SK-N-SH (cell line): ENCODE data around the gene PLD4. TPM values are rescaled to one million over a fixed set of nuclear protein-coding genes. Genes with fewer than 3 reads are reported as not detected.

Source experiments
- CTCF ChIA-PET: fragments of 300-600, 350-600 bp; formaldehyde crosslinking; extraction: SDS; loops from one replicate; lab custom pipeline; 2021; lab: Yijun Ruan, JAX
- POLR2A ChIA-PET: fragments of 350-600 bp; sonication (Branson Sonifier 250); formaldehyde crosslinking; extraction: SDS; loops from one replicate; lab custom pipeline; 2020; ENCODE audit warnings: antibody characterized with exemption, inconsistent platforms; lab: Yijun Ruan, JAX
- DNase-seq: peaks from one replicate; pipeline ENCODE4 v3.0.0; 2012
- H2AFZ ChIP-seq: fragments of 200-600 bp; sonication (generic); 2 replicates; pipeline ENCODE4 v1.8.1; 2016; ENCODE audit warnings: antibody characterized with exemption, mild to moderate bottlenecking, low read depth
- H3F3A ChIP-seq: fragments of 200-600 bp; sonication (generic); replicated peaks from 2 replicates; pipeline ENCODE3; 2016; ENCODE audit warnings: antibody characterized with exemption, mild to moderate bottlenecking; ENCODE audit not compliant: insufficient read depth
- H3K27ac ChIP-seq, 2 experiments: fragments of 200-500 bp in 1 of 2; fragments of 200-600 bp in 1 of 2; sonication (Bioruptor generic) in 1 of 2; sonication (generic), shearing (Covaris generic) in 1 of 2; 2 replicates each; pipeline versions ENCODE4 v1.5.1 to v1.6.1; 2014 to 2016; ENCODE audit warnings: low read depth in 2 of 2, inconsistent platforms in 1 of 2, low read length in 1 of 2, mild to moderate bottlenecking in 1 of 2, mixed read lengths in 1 of 2
- H3K27me3 ChIP-seq: fragments of 200-600 bp; sonication (generic), shearing (Covaris generic); 2 replicates; pipeline ENCODE4 v1.6.1; 2016; ENCODE audit warnings: mixed run types; ENCODE audit not compliant: insufficient read depth
- H3K36me3 ChIP-seq, 2 experiments: fragments of 200-500 bp in 1 of 2; fragments of 200-600 bp in 1 of 2; sonication (Bioruptor generic) in 1 of 2; sonication (generic) in 1 of 2; replicated peaks in 1 of 2; 2 replicates each; pipeline versions ENCODE3 to v1.5.1; 2014 to 2016; ENCODE audit warnings: low read length in 1 of 2, mild to moderate bottlenecking in 1 of 2; ENCODE audit not compliant: insufficient read depth in 2 of 2, control insufficient read depth in 1 of 2
- H3K4me1 ChIP-seq, 2 experiments: fragments of 200-500 bp in 1 of 2; fragments of 200-600 bp in 1 of 2; sonication (Bioruptor generic) in 1 of 2; sonication (generic), shearing (Covaris generic) in 1 of 2; 2 replicates each; pipeline versions ENCODE4 v1.5.1 to v1.6.1; 2014 to 2016; ENCODE audit warnings: low read depth in 1 of 2, low read length in 1 of 2, mixed run types in 1 of 2; ENCODE audit not compliant: insufficient read depth in 2 of 2, control insufficient read depth in 1 of 2
- H3K4me2 ChIP-seq: fragments of 200-600 bp; sonication (generic), shearing (Covaris generic); 2 replicates; pipeline ENCODE4 v1.6.1; 2017; ENCODE audit warnings: mixed run types
- H3K4me3 ChIP-seq, 2 experiments: fragments of 200-500 bp in 1 of 2; fragments of 200-600 bp in 1 of 2; sonication (Bioruptor generic) in 1 of 2; sonication (generic), shearing (Covaris generic) in 1 of 2; 2 replicates each; pipeline versions ENCODE4 v1.5.1 to v1.8.1; 2014 to 2016; ENCODE audit warnings: low read depth in 2 of 2, inconsistent platforms in 1 of 2, low read length in 1 of 2, mild to moderate bottlenecking in 1 of 2, mixed read lengths in 1 of 2, moderate library complexity in 1 of 2
- H3K79me2 ChIP-seq: fragments of 200-600 bp; sonication (generic); 2 replicates; pipeline ENCODE4 v1.8.1; 2017; ENCODE audit warnings: mild to moderate bottlenecking; ENCODE audit not compliant: insufficient read depth
- H3K9ac ChIP-seq: fragments of 200-600 bp; sonication (generic); 2 replicates; pipeline ENCODE4 v1.6.1; 2017; ENCODE audit warnings: mixed run types
- H3K9me2 ChIP-seq: fragments of 200-600 bp; sonication (generic); 2 replicates; pipeline ENCODE4 v1.6.1; 2017; ENCODE audit warnings: mixed run types
- H3K9me3 ChIP-seq: fragments of 200-600 bp; sonication (generic); 2 replicates; pipeline ENCODE4 v1.6.1; 2017; ENCODE audit warnings: mixed run types, mild to moderate bottlenecking, moderate library complexity
- H4K20me1 ChIP-seq: fragments of 200-600 bp; sonication (generic); 2 replicates; pipeline ENCODE4 v1.6.1; 2017; ENCODE audit warnings: mild to moderate bottlenecking, mixed run types; ENCODE audit not compliant: insufficient read depth
- GATA2 ChIP-seq: sonication (generic); formaldehyde crosslinking; IDR thresholded peaks from 2 replicates; pipeline ENCODE4 v1.5.0; 2020; ENCODE audit warnings: mild to moderate bottlenecking, missing genetic modification reagents
- JUND ChIP-seq: IDR thresholded peaks from 2 replicates; pipeline ENCODE4 v1.4.0; 2012
- MXI1 ChIP-seq: IDR thresholded peaks from 2 replicates; pipeline ENCODE4 v1.6.1; 2012; ENCODE audit warnings: mild to moderate bottlenecking, low read depth, low read length, improper control_type of control experiment
- POLR2AphosphoS5 ChIP-seq: IDR thresholded peaks from 2 replicates; pipeline ENCODE4 v1.6.1; 2012; ENCODE audit warnings: low read depth, low read length
- RCOR1 ChIP-seq: fragments of 150-350 bp; IDR thresholded peaks from 2 replicates; pipeline ENCODE4 v1.6.1; 2017; ENCODE audit warnings: antibody characterized with exemption, low read length
- RXRA ChIP-seq: IDR thresholded peaks from 2 replicates; pipeline ENCODE4 v1.4.0; 2012; ENCODE audit warnings: low read depth, mild to moderate bottlenecking, borderline replicate concordance
- TAF1 ChIP-seq: IDR thresholded peaks from 2 replicates; pipeline ENCODE4 v1.6.1; 2012; ENCODE audit warnings: low read depth, mild to moderate bottlenecking, low read length, moderate library complexity, borderline replicate concordance
- TCF12 ChIP-seq: IDR thresholded peaks from 2 replicates; pipeline ENCODE4 v1.4.0; 2012
- WGBS: methylation state at CpG from one replicate; pipeline ENCODE4 v1.1.6; 2017; ENCODE audit warnings: low lambda C conversion rate; 5-methylcytosine and 5-hydroxymethylcytosine counted together
- polyA plus RNA-seq, 3 experiments: library from polyadenylated mRNA; depleted of rRNA; stranded (reverse); fragments of >200 nt; gene quantifications; 2 replicates each; pipeline ENCODE4 v1.2.3, GENCODE V29; 2012
- TF ChIP-seq, protein P1 (sequence below): IDR thresholded peaks from 2 replicates; pipeline ENCODE4 v1.4.0; 2012; ENCODE audit warnings: low read depth, borderline replicate concordance

Gene PLD4
- polyA plus RNA-seq, 1 of the 3 experiments (the other 2 are of a cell fraction), result 0.02 TPM

DNA sequence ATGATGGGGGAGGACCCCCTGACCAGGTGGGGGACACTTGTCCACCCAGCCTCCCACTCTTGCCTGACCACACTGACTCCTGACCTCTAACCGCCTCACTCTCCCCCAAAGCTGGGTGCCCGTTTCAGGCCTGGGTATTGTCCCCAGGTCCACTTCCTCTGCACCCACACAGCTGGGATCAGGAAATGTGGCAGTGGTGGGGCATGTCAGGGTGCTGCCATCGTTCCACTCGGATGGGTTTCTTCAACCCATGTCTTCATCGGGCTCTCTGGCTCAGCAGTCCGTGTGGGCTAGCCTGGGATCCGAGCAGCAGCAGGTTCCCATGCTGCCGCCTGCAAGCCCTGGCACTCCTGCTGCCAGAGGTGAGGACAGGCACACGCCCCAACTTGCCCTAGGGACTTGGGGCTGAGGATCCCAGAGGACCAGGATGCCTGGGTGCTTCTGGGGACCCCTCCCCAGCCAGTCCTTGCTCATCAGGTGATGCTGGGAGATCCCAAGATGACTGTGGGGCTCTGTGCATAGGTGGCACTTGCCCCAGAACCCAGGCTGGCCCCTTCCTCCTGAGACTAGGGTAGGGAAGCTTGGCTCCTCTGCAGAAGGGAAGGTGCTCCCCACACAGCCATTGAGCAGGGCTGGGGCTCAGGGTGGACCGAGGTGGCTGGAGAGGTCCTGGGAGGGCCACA, 58.0 kb downstream of the PLD4 start:
- CTCF ChIA-PET, result interaction anchor here (0.7 to 5.8 kb wide), 3 partner anchors 13 to 62 kb away, joined by 3 to 37 read pairs (median 9); no protein-coding TSS in a partner anchor
- Histone ChIP-seq H4K20me1 (no peaks in the 10 kb centered on the region), H3K9me3 (no peaks in the 10 kb centered on the region), H3K4me1 (peaks cover 3 to 73% of the 10 kb centered on the region in 2 experiments; a peak in 2 of 4 replicates), H2AFZ (no peak overlapping the region), H3K9ac (no peak overlapping the region), H3F3A (peaks cover 8% of the 10 kb centered on the region), H3K27ac (peak overlapping the region in 1 of 2 experiments; percentile 36; a peak in 1 of 4 replicates), H3K9me2 (no peaks in the 10 kb centered on the region), H3K36me3 (no peaks in the 10 kb centered on the region), H3K79me2 (peaks cover 12% of the 10 kb centered on the region; the same call in 1 of the 2 replicates), H3K27me3 (no peaks in the 10 kb centered on the region), H3K4me2 (no peak overlapping the region), H3K4me3 (no peak overlapping the region)
- TF ChIP-seq TAF1, result no peak
- TF ChIP-seq MXI1, result no peak
- no peak for TF ChIP-seq JUND
- no peak for TF ChIP-seq RCOR1
- TF ChIP-seq, protein P1, sequence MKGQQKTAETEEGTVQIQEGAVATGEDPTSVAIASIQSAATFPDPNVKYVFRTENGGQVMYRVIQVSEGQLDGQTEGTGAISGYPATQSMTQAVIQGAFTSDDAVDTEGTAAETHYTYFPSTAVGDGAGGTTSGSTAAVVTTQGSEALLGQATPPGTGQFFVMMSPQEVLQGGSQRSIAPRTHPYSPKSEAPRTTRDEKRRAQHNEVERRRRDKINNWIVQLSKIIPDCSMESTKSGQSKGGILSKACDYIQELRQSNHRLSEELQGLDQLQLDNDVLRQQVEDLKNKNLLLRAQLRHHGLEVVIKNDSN, result no peak
- TF ChIP-seq RXRA, result no peak
- TF ChIP-seq GATA2, result no peak
- TF ChIP-seq POLR2AphosphoS5, result no peak
- TF ChIP-seq TCF12, result no peak
- WGBS, result 88% methylated on average over 8 of the region's 10 CpGs
- DNase-seq, result no peak
- POLR2A ChIA-PET, result no interaction called here

Other genes with a start within 250 kb of the PLD4 start
- 20.1 and 32.5 TPM in 2 replicates for gene INF2, start 235.3 kb upstream of the PLD4 start, polyA plus RNA-seq (2012; rRNA removed)
- 11.8 and 14.3 TPM in 2 replicates for gene ADSS1, start 200.7 kb upstream of the PLD4 start, polyA plus RNA-seq (2012; rRNA removed)
- gene SIVA1, start 171.7 kb upstream of the PLD4 start, polyA plus RNA-seq (2012; rRNA removed), result 122 and 137 TPM in 2 replicates
- gene AKT1, start 129.1 kb upstream of the PLD4 start, polyA plus RNA-seq (2012; rRNA removed), result 185 and 198 TPM in 2 replicates
- gene ZBTB42, start 123.8 kb upstream of the PLD4 start, polyA plus RNA-seq (2012; rRNA removed), result 2.9 and 3.1 TPM in 2 replicates
- gene CEP170B, start 59.6 kb upstream of the PLD4 start, polyA plus RNA-seq (2012; rRNA removed), result 7.7 and 11.0 TPM in 2 replicates
- 33.5 and 36.6 TPM in 2 replicates for gene AHNAK2, start 53.5 kb downstream of the PLD4 start, polyA plus RNA-seq (2012; rRNA removed)
- gene CLBA1, start 60.9 kb downstream of the PLD4 start, polyA plus RNA-seq (2012; rRNA removed), result 18.5 and 21.4 TPM in 2 replicates
- 23.7 and 26.8 TPM in 2 replicates for gene CDCA4, start 96.2 kb downstream of the PLD4 start, polyA plus RNA-seq (2012; rRNA removed)
- gene GPR132, start 140.6 kb downstream of the PLD4 start, polyA plus RNA-seq (2012; rRNA removed), result 0.03 TPM in 1 of 2 replicates, not detected in the other
- 1.7 TPM in 2 replicates for gene JAG2, start 243.9 kb downstream of the PLD4 start, polyA plus RNA-seq (2012; rRNA removed)